Measurements from ENCODE around the gene CFHR2. TPM values are rescaled to one million over a fixed set of nuclear protein-coding genes. Genes with fewer than 3 reads are reported as not detected.

The CFHR2 gene
- total RNA-seq, 1 donor from 2014 or later, result not detected

- no peaks in the 10 kb centered on the region for H3K36me3 Mint-ChIP-seq (ENCODE audit: low read depth, unreplicated experiment)
- TF ChIP-seq CTCF (IDR thresholded peaks at IDR 0.05; ENCODE audit: unreplicated experiment), result no peak
Observed at GRCh38 chr1:196993916-196994315, 50.4 kb downstream of the CFHR2 start.

GRCh38 chr1:196997423-196997822 is 53.9 kb downstream of the CFHR2 start:
- DNase-seq (ENCODE audit: low spot score), result no peak
- no peak overlapping the region for H3K27ac Mint-ChIP-seq (ENCODE audit: unreplicated experiment)

More at GRCh38 chr1:196993916-196994315, 50.4 kb downstream of the CFHR2 start:
- H3K9me3 Mint-ChIP-seq (ENCODE audit: unreplicated experiment), result no peaks in the 10 kb centered on the region
- H3K27me3 Mint-ChIP-seq (ENCODE audit: unreplicated experiment), result no peaks in the 10 kb centered on the region
- no peak for DNase-seq (ENCODE audit: low spot score)
- no peaks in the 10 kb centered on the region for H3K4me1 Mint-ChIP-seq (ENCODE audit: unreplicated experiment)
- no peak overlapping the region for H3K4me3 Mint-ChIP-seq (ENCODE audit: unreplicated experiment)
- H3K27ac Mint-ChIP-seq (ENCODE audit: unreplicated experiment), result no peak overlapping the region

GRCh38 chr1:197001828-197002227 is 58.3 kb downstream of the CFHR2 start:
- Mint-ChIP-seq H3K9me3 (ENCODE audit: unreplicated experiment) (no peaks in the 10 kb centered on the region), H3K4me3 (ENCODE audit: unreplicated experiment) (no peak overlapping the region), H3K27ac (ENCODE audit: unreplicated experiment) (no peak overlapping the region), H3K27me3 (ENCODE audit: unreplicated experiment) (no peaks in the 10 kb centered on the region), H3K4me1 (ENCODE audit: unreplicated experiment) (no peaks in the 10 kb centered on the region), H3K36me3 (ENCODE audit: low read depth, unreplicated experiment) (no peaks in the 10 kb centered on the region)
- TF ChIP-seq CTCF (IDR thresholded peaks at IDR 0.05; ENCODE audit: unreplicated experiment), result no peak
- DNase-seq (ENCODE audit: low spot score), result no peak

More at GRCh38 chr1:196997423-196997822, 53.9 kb downstream of the CFHR2 start:
- Mint-ChIP-seq H3K9me3 (ENCODE audit: unreplicated experiment) (no peaks in the 10 kb centered on the region), H3K4me3 (ENCODE audit: unreplicated experiment) (no peak overlapping the region), H3K27me3 (ENCODE audit: unreplicated experiment) (no peaks in the 10 kb centered on the region), H3K36me3 (ENCODE audit: low read depth, unreplicated experiment) (no peaks in the 10 kb centered on the region), H3K4me1 (ENCODE audit: unreplicated experiment) (no peaks in the 10 kb centered on the region)
- no peak for TF ChIP-seq CTCF (IDR thresholded peaks at IDR 0.05; ENCODE audit: unreplicated experiment)

- Mint-ChIP-seq H3K4me3 (ENCODE audit: unreplicated experiment) (no peak overlapping the region), H3K27ac (ENCODE audit: unreplicated experiment) (no peak overlapping the region), H3K36me3 (ENCODE audit: low read depth, unreplicated experiment) (no peaks in the 10 kb centered on the region), H3K27me3 (ENCODE audit: unreplicated experiment) (no peaks in the 10 kb centered on the region), H3K9me3 (ENCODE audit: unreplicated experiment) (no peaks in the 10 kb centered on the region), H3K4me1 (ENCODE audit: unreplicated experiment) (no peaks in the 10 kb centered on the region)
- no peak for DNase-seq (ENCODE audit: low spot score)
- no peak for TF ChIP-seq CTCF (IDR thresholded peaks at IDR 0.05; ENCODE audit: unreplicated experiment)
Observed at GRCh38 chr1:197003132-197003531, 59.6 kb downstream of the CFHR2 start.

GRCh38 chr1:197008861-197009260 is 65.3 kb downstream of the CFHR2 start:
- no peaks in the 10 kb centered on the region for H3K4me1 Mint-ChIP-seq (ENCODE audit: unreplicated experiment)
- TF ChIP-seq CTCF (IDR thresholded peaks at IDR 0.05; ENCODE audit: unreplicated experiment), result no peak
- H3K9me3 Mint-ChIP-seq (ENCODE audit: unreplicated experiment), result no peaks in the 10 kb centered on the region
- H3K36me3 Mint-ChIP-seq (ENCODE audit: low read depth, unreplicated experiment), result no peaks in the 10 kb centered on the region
- H3K4me3 Mint-ChIP-seq (ENCODE audit: unreplicated experiment), result no peak overlapping the region
- DNase-seq (ENCODE audit: low spot score), result no peak
- peaks cover 2% of the 10 kb centered on the region for H3K27me3 Mint-ChIP-seq (ENCODE audit: unreplicated experiment)
- H3K27ac Mint-ChIP-seq (ENCODE audit: unreplicated experiment), result no peak overlapping the region

Other genes starting within 250 kb of the CFHR2 start
- not detected for gene CFHR3, start 168.9 kb upstream of the CFHR2 start, total RNA-seq (ENCODE audit: unreplicated experiment)
- gene CFHR1, start 124.0 kb upstream of the CFHR2 start, total RNA-seq (ENCODE audit: unreplicated experiment), result 0.49 TPM
- 0.87 TPM for gene CFHR4, start 55.7 kb upstream of the CFHR2 start, total RNA-seq (ENCODE audit: unreplicated experiment)
- gene CFHR5, start 33.8 kb downstream of the CFHR2 start, total RNA-seq (ENCODE audit: unreplicated experiment), result not detected
- gene F13B, start 123.5 kb downstream of the CFHR2 start, total RNA-seq (ENCODE audit: unreplicated experiment), result not detected
- 9.4 TPM for gene ASPM, start 202.9 kb downstream of the CFHR2 start, total RNA-seq (ENCODE audit: unreplicated experiment)